Endothelial cell of umbilical vein (primary cell): Measurements from ENCODE around the gene TRIM40. TPM values are rescaled to one million over a fixed set of nuclear protein-coding genes. Genes with fewer than 3 reads are reported as not detected.

Source experiments
- BruUV-seq: library from RNA; stranded (reverse); fragments of 400-500 nt; replicated peaks from 2 replicates; lab custom pipeline; 2021; lab: Mats Ljungman, UMichigan
- CTCF ChIA-PET: fragments of 300-600, 350-600 bp; sonication (Branson Sonifier 250); formaldehyde crosslinking; loops from one replicate; lab custom pipeline; 2021; ENCODE audit warnings: antibody characterized with exemption, inconsistent platforms; lab: Charles Lee
- POLR2A ChIA-PET: fragments of 300-600, 350-600 bp; sonication (Branson Sonifier 250); formaldehyde crosslinking; loops from one replicate; lab custom pipeline; 2021; ENCODE audit warnings: antibody characterized with exemption, inconsistent platforms; lab: Charles Lee
- DNase-seq: peaks from one replicate; pipeline ENCODE4 v3.0.0-alpha.2; 2011; ENCODE audit warnings: low read depth, low spot score
- FAIRE-seq: peaks from 2 replicates; lab custom pipeline; 2011; peaks lifted over from hg19 to GRCh38; lab: Jason Lieb, UNC
- H2AFZ ChIP-seq: 2 replicates; pipeline ENCODE4 v1.6.0; 2012; ENCODE audit warnings: low read depth, low read length, control low read depth, inconsistent platforms
- H3K27ac ChIP-seq: 2 replicates; pipeline ENCODE4 v1.5.1; 2011; ENCODE audit warnings: low read depth, mild to moderate bottlenecking, control low read depth, low read length, moderate library complexity; ENCODE audit not compliant: insufficient read depth
- H3K27me3 ChIP-seq, 2 experiments: 2 replicates each; pipeline versions ENCODE4 v1.6.0 to v1.6.1; 2011; ENCODE audit warnings: low read length in 2 of 2, mixed read lengths in 1 of 2; ENCODE audit not compliant: control insufficient read depth in 2 of 2, insufficient read depth in 2 of 2
- H3K36me3 ChIP-seq, 2 experiments: 2 replicates in 1 of 2; 3 replicates in 1 of 2; pipeline ENCODE4 v1.5.1; 2011; ENCODE audit warnings: low read length in 2 of 2, mild to moderate bottlenecking in 1 of 2, moderate library complexity in 1 of 2; ENCODE audit not compliant: control insufficient read depth in 2 of 2, insufficient read depth in 2 of 2; ENCODE audit errors: extremely low read depth in 1 of 2
- H3K4me1 ChIP-seq: 3 replicates; pipeline ENCODE4 v1.5.1; 2011; ENCODE audit warnings: mild to moderate bottlenecking, low read length; ENCODE audit not compliant: control insufficient read depth, insufficient read depth; ENCODE audit errors: extremely low read depth
- H3K4me2 ChIP-seq: 2 replicates; pipeline ENCODE4 v1.6.1; 2011; ENCODE audit warnings: low read length, control low read depth, mixed read lengths; ENCODE audit not compliant: insufficient read depth
- H3K4me3 ChIP-seq, 3 experiments: fragments of 200-600 bp in 1 of 3; sonication (generic), shearing (Covaris generic) in 1 of 3; replicated peaks in 1 of 3; 2 replicates each; pipeline ENCODE4 v1.5.1; 2011 to 2016; ENCODE audit warnings: control low read depth in 3 of 3, low read length in 3 of 3, mild to moderate bottlenecking in 2 of 3, inconsistent platforms in 1 of 3, low read depth in 1 of 3, moderate library complexity in 1 of 3; ENCODE audit not compliant: insufficient read depth in 1 of 3
- H3K79me2 ChIP-seq: 2 replicates; pipeline ENCODE4 v1.6.0; 2012; ENCODE audit warnings: low read length, inconsistent platforms; ENCODE audit not compliant: control insufficient read depth, insufficient read depth
- H3K9ac ChIP-seq: replicated peaks from 2 replicates; pipeline ENCODE3; 2011; ENCODE audit warnings: low read length, control low read depth; ENCODE audit not compliant: insufficient read depth; ENCODE audit errors: extremely low read depth
- H3K9me1 ChIP-seq: replicated peaks from 3 replicates; pipeline ENCODE4 v1.6.0; 2011; ENCODE audit warnings: mild to moderate bottlenecking, low read length; ENCODE audit not compliant: control insufficient read depth, insufficient read depth; ENCODE audit errors: extremely low read depth
- H3K9me3 ChIP-seq: replicated peaks from 2 replicates; pipeline ENCODE4 v1.5.1; 2012; ENCODE audit warnings: low read length, inconsistent platforms; ENCODE audit not compliant: control insufficient read depth, insufficient read depth
- H4K20me1 ChIP-seq: replicated peaks from 2 replicates; pipeline ENCODE3; 2011; ENCODE audit warnings: mild to moderate bottlenecking, low read length; ENCODE audit not compliant: control insufficient read depth, insufficient read depth; ENCODE audit errors: extremely low read depth
- EZH2 ChIP-seq: IDR thresholded peaks from 2 replicates; pipeline ENCODE4 v1.6.1; 2012; ENCODE audit warnings: borderline replicate concordance, low read depth, mild to moderate bottlenecking, moderate library complexity, low read length, inconsistent platforms; ENCODE audit not compliant: severe bottlenecking
- FOS ChIP-seq: IDR thresholded peaks from 2 replicates; pipeline ENCODE4 v1.6.1; 2011; ENCODE audit warnings: mild to moderate bottlenecking, low read length, moderate library complexity, borderline replicate concordance; ENCODE audit not compliant: insufficient read depth
- GATA2 ChIP-seq: IDR thresholded peaks from 2 replicates; pipeline ENCODE4 v1.7.0; 2011; ENCODE audit warnings: low read depth, mild to moderate bottlenecking, moderate library complexity, mixed read lengths, low read length; ENCODE audit not compliant: insufficient read length, insufficient read depth
- JUN ChIP-seq: IDR thresholded peaks from 2 replicates; pipeline ENCODE4 v1.6.1; 2011; ENCODE audit warnings: borderline replicate concordance, low read depth; ENCODE audit not compliant: insufficient read length, insufficient read depth
- MYC ChIP-seq: IDR thresholded peaks from one replicate; pipeline ENCODE4 v1.6.1; 2011; ENCODE audit warnings: mild to moderate bottlenecking, low read depth, low read length
- POLR2A ChIP-seq: IDR thresholded peaks from 2 replicates; pipeline ENCODE4 v1.6.1; 2012; ENCODE audit warnings: low read depth, mild to moderate bottlenecking, control low read depth, low read length
- POLR2AphosphoS5 ChIP-seq: IDR thresholded peaks from 2 replicates; pipeline ENCODE4 v1.6.1; 2012; ENCODE audit warnings: low read depth, mild to moderate bottlenecking, control low read depth, low read length, moderate library complexity; ENCODE audit not compliant: insufficient read depth
- dilution Hi-C: fragments of 300-500 bp; cut with MboI; formaldehyde crosslinking; loops from one replicate; pipeline ENCODE4 v1.15.0; 2019; ENCODE audit warnings: low sequenced_read_pairs; ENCODE audit not compliant: extremely low pct_ligation_motif_present
- intact Hi-C: fragments of 100-400 bp; cut with micrococcal nuclease; formaldehyde crosslinking; loops from one replicate; pipeline ENCODE4 v1.10.0; 2022
- polyA plus RNA-seq, 4 experiments: library from polyadenylated mRNA; depleted of rRNA in 3 of 4; stranded (reverse) in 3 of 4; unstranded in 1 of 4; fragments of >200 nt; gene quantifications; 2 replicates each; pipeline versions ENCODE4 v1.2.1 to v1.2.3, GENCODE V29; 2011 to 2012; ENCODE audit warnings: missing spikeins in 1 of 4
- total RNA-seq: library from RNA; stranded (reverse); gene quantifications from 2 replicates; pipeline ENCODE4 v1.2.3, GENCODE V29; 2021
- TF ChIP-seq, protein P1 (sequence below), 2 donors: IDR thresholded peaks; 1 replicate in 1 of 2; 2 replicates in 1 of 2; pipeline ENCODE4 v1.5.1; 2011; ENCODE audit warnings: low read length in 2 of 2, mild to moderate bottlenecking in 2 of 2, moderate library complexity in 2 of 2, control low read depth in 1 of 2, inconsistent platforms in 1 of 2, low read depth in 1 of 2; ENCODE audit not compliant: insufficient read depth in 1 of 2; ENCODE audit errors: extremely low read depth in 1 of 2
- TF ChIP-seq, protein P2 (sequence below): IDR thresholded peaks from 2 replicates; pipeline ENCODE4 v1.6.1; 2011; ENCODE audit not compliant: insufficient read depth, insufficient read length

TRIM40 gene
- total and polyA plus RNA-seq, 2 donors (not counting 3 experiments of a cell fraction or from before 2014, with no cell fraction given), result not detected

DNA sequence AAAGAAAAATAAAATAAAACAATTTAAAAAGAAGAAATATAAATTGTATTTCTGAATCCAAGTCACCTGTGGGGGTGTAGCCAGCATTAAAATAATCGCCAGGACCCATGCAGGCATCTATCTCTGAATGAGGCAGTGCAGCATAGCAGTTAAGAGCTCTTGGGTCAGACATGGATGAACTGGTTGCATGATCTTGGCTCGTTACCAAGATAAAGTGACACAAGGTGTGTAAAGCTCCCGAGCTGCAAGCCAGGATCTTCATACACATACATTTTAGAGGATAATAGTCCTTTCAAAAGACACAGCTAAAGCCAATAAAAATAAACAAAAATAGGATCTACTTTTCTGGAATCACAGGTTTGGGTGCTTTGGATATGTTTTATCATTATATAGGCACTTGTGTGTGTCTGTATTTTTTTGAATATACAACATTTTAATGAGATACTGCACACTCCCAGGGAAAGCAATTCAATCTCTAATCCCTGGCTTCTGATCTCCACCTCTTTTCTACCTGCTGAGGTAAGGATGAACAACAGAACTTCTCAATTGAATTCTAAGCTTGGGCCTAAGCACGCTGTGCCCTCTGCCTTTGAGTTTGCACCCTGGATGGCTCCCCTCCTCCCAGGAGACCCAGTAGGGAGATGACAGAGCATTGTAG, 16.2 kb downstream of the TRIM40 start:
- H3K79me2 ChIP-seq, result no peaks in the 10 kb centered on the region
- CTCF ChIA-PET, result interaction anchor here (1.3 kb wide), 1 partner anchor 21 kb away, joined by 3 read pairs; no protein-coding TSS in a partner anchor
- H3K9me1 ChIP-seq, result no peaks in the 10 kb centered on the region
- dilution Hi-C loops, result no loop called here
- no peaks in the 10 kb centered on the region for H3K9me3 ChIP-seq
- H3K4me3 ChIP-seq, result no peak overlapping the region
- FAIRE-seq, result no peak
- intact Hi-C loops, result no loop called here
- H3K36me3 ChIP-seq, result no peaks in the 10 kb centered on the region
- peaks cover 8% of the 10 kb centered on the region for H3K4me1 ChIP-seq
- no peak overlapping the region for H3K27ac ChIP-seq
- no peak for DNase-seq
- H4K20me1 ChIP-seq, result no peaks in the 10 kb centered on the region
- no TSS peak for BruUV-seq
- peaks cover 0 to 5% of the 10 kb centered on the region in 2 experiments for H3K27me3 ChIP-seq
- H3K9ac ChIP-seq, result no peak overlapping the region
- POLR2A ChIA-PET, result no interaction called here
- no peak overlapping the region for H2AFZ ChIP-seq
- no peak overlapping the region for H3K4me2 ChIP-seq
- TF ChIP-seq, protein P1, sequence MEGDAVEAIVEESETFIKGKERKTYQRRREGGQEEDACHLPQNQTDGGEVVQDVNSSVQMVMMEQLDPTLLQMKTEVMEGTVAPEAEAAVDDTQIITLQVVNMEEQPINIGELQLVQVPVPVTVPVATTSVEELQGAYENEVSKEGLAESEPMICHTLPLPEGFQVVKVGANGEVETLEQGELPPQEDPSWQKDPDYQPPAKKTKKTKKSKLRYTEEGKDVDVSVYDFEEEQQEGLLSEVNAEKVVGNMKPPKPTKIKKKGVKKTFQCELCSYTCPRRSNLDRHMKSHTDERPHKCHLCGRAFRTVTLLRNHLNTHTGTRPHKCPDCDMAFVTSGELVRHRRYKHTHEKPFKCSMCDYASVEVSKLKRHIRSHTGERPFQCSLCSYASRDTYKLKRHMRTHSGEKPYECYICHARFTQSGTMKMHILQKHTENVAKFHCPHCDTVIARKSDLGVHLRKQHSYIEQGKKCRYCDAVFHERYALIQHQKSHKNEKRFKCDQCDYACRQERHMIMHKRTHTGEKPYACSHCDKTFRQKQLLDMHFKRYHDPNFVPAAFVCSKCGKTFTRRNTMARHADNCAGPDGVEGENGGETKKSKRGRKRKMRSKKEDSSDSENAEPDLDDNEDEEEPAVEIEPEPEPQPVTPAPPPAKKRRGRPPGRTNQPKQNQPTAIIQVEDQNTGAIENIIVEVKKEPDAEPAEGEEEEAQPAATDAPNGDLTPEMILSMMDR (IDR thresholded peaks at IDR 0.05; ENCODE audit: extremely low read depth in 1 of 2, insufficient read depth in 1 of 2, low read depth in 1 of 2, low read length in 2 of 2), result no peak
- TF ChIP-seq GATA2 (no peak), POLR2AphosphoS5 (no peak), JUN (no peak), POLR2A (no peak), MYC (no peak), FOS (no peak), EZH2 (no peak)
- TF ChIP-seq, protein P2, sequence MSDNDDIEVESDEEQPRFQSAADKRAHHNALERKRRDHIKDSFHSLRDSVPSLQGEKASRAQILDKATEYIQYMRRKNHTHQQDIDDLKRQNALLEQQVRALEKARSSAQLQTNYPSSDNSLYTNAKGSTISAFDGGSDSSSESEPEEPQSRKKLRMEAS, result no peak
